Sigmoid colon (tissue), 7 donors: ENCODE results near the gene FGGY. TPM values are rescaled to one million over a fixed set of nuclear protein-coding genes. Genes with fewer than 3 reads are reported as not detected.

Source experiments
- DNase-seq: peaks from one replicate; pipeline ENCODE4 v3.0.0-alpha.2; 2019
- H3K27ac ChIP-seq, 4 donors: fragments of 200-600 bp; sonication (generic); one replicate each; pipeline ENCODE4 v1.5.1; 2016 to 2019; ENCODE audit warnings: mild to moderate bottlenecking in 1 of 4
- H3K27me3 ChIP-seq, 3 donors: fragments of 200-600 bp; sonication (generic); one replicate each; pipeline ENCODE4 v1.5.1; 2019; ENCODE audit warnings: mild to moderate bottlenecking in 1 of 3
- H3K36me3 ChIP-seq, 4 donors: fragments of 200-600 bp; sonication (generic); one replicate each; pipeline ENCODE4 v1.5.1; 2016 to 2019
- H3K4me1 ChIP-seq, 4 donors: fragments of 200-600 bp; sonication (generic); one replicate each; pipeline ENCODE4 v1.5.1; 2017 to 2019
- H3K4me3 ChIP-seq, 4 donors: fragments of 200-600 bp; sonication (generic); one replicate each; pipeline ENCODE4 v1.5.1; 2017 to 2019; ENCODE audit warnings: mild to moderate bottlenecking in 2 of 4, moderate library complexity in 1 of 4
- H3K9me3 ChIP-seq, 4 donors: fragments of 200-600 bp in 3 of 4; sonication (generic) in 3 of 4; one replicate each; pipeline versions ENCODE4 v1.5.1 to v1.6.1; 2013 to 2019
- EP300 ChIP-seq, 4 donors: sonication (generic); formaldehyde crosslinking; IDR thresholded peaks; one replicate each; pipeline ENCODE4 v1.6.1; 2017; ENCODE audit warnings: antibody characterized with exemption in 4 of 4
- POLR2A ChIP-seq, 2 donors: fragments of 450-650 bp; IDR thresholded peaks; one replicate each; pipeline ENCODE4 v1.6.1; 2016; ENCODE audit warnings: antibody characterized with exemption in 2 of 2, mild to moderate bottlenecking in 2 of 2, moderate library complexity in 2 of 2
- POLR2AphosphoS5 ChIP-seq, 4 donors: sonication (generic); formaldehyde crosslinking; IDR thresholded peaks; one replicate each; pipeline ENCODE4 v1.6.1; 2017; ENCODE audit warnings: antibody characterized with exemption in 4 of 4
- WGBS, 2 donors: extraction: QIAGEN DNeasy Blood & Tissue Kit; methylation state at CpG; one replicate each; pipeline ENCODE4 v1.1.7; 2013; 5-methylcytosine and 5-hydroxymethylcytosine counted together
- intact Hi-C: fragments of 100-400 bp; cut with DNase I; formaldehyde crosslinking; loops from one replicate; pipeline ENCODE4 v1.15.1; 2023
- polyA plus RNA-seq, 3 donors: library from polyadenylated mRNA; stranded (reverse); fragments of 200-250 nt; gene quantifications; one replicate each; pipeline ENCODE4 v1.2.3, GENCODE V29; 2013
- total RNA-seq, 4 donors: library from RNA; depleted of rRNA; stranded (reverse); fragments of >200 nt; gene quantifications; one replicate each; pipeline ENCODE4 v1.1.0, GENCODE V29; 2016
- TF ChIP-seq, protein P1 (sequence below), 4 experiments: fragments of 450-650 bp in 3 of 4; fragments of 200-600 bp in 1 of 4; IDR thresholded peaks; one replicate each; pipeline ENCODE4 v1.5.1; 2016 to 2019; ENCODE audit warnings: antibody characterized with exemption in 4 of 4, mild to moderate bottlenecking in 3 of 4, moderate library complexity in 2 of 4
- donor health status: healthy with polysubstance abuse.
- donor health status: Bipolar disorder and iron deficiency.
- donor health status: healthy.

FGGY gene
- total and polyA plus RNA-seq, 7 donors = 4.8 to 54.1 (median 20.5) TPM

DNA sequence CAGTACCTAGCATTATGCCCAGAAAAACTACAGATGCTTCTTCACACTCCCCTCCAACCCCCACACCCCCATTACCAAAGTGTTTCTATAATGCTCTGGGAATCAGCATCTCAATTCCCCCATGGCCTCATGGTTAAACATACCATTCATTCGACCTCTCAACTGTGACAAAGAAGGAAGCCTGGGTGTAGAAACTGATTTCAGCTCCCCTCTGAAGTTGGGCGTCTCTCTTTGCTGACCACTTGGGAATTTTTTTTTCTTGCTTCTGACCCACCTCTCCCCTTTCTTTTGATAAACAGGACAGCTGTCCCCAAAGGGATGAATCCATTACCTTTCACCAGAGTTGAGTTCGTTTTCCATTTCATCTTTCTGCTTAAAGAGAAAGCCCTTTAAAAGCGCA, 401.5 kb downstream of the FGGY start:
- intact Hi-C loops = loop anchor here (5.0 kb wide), 4 partner anchors 401 to 956 kb away; partner anchors contain the start of gene FGGY
- DNase-seq = no peak
- Histone ChIP-seq H3K4me1 (peaks cover 0 to 54% (median 34%) of the 10 kb centered on the region in 4 donors), H3K27me3 (no peaks in the 10 kb centered on the region), H3K9me3 (no peaks in the 10 kb centered on the region), H3K36me3 (no peaks in the 10 kb centered on the region), H3K27ac (peak overlapping the region in 3 of 4 donors; percentile 24 to 56 (median 51)), H3K4me3 (no peak overlapping the region)
- TF ChIP-seq POLR2A (IDR thresholded peaks at IDR 0.05) = no peak
- TF ChIP-seq POLR2AphosphoS5 (IDR thresholded peaks at IDR 0.05) = no peak
- WGBS, 2 donors = 67% methylated on average over 4 of the region's 4 CpGs

DNA sequence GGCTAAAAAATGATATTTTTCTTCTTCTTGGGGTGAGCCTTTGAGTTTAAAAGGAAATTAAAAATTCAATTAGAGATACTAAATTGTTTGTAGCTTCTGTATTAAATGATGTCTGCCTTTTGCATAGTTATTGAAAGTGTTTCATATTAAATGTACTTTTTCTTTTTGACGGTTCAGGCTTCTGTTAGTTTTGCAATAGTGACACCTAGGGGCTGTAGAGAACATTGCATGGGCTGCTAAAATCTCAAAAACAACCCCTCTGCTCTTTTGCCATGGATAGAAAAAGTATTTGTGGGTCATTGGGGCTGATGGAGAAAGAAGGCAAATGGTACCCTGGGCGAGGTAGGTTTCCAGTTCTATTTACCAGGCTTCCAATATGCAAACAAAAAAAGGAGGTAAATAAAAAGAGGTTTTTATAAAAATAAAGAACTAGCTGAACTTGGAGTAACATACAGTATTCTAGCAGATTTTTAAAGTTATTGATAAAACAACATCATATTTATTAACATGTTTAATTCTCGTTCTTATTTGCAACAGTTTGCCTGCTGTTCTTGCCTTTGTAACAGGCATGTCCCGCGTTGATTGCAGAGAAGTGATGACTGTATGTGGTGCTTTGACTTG, 402.4 kb downstream of the FGGY start:
- Histone ChIP-seq H3K4me1 (peaks cover 0 to 64% (median 44%) of the 10 kb centered on the region in 4 donors), H3K27me3 (no peaks in the 10 kb centered on the region), H3K4me3 (no peak overlapping the region), H3K9me3 (no peaks in the 10 kb centered on the region), H3K27ac (peak overlapping the region in 3 of 4 donors; percentile 24 to 56 (median 51)), H3K36me3 (no peaks in the 10 kb centered on the region)
- TF ChIP-seq EP300 (IDR thresholded peaks at IDR 0.05) = no peak
- TF ChIP-seq, protein P1, sequence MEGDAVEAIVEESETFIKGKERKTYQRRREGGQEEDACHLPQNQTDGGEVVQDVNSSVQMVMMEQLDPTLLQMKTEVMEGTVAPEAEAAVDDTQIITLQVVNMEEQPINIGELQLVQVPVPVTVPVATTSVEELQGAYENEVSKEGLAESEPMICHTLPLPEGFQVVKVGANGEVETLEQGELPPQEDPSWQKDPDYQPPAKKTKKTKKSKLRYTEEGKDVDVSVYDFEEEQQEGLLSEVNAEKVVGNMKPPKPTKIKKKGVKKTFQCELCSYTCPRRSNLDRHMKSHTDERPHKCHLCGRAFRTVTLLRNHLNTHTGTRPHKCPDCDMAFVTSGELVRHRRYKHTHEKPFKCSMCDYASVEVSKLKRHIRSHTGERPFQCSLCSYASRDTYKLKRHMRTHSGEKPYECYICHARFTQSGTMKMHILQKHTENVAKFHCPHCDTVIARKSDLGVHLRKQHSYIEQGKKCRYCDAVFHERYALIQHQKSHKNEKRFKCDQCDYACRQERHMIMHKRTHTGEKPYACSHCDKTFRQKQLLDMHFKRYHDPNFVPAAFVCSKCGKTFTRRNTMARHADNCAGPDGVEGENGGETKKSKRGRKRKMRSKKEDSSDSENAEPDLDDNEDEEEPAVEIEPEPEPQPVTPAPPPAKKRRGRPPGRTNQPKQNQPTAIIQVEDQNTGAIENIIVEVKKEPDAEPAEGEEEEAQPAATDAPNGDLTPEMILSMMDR (IDR thresholded peaks at IDR 0.05) = peak; percentile 84 to 96 (median 96)
- peak in 2 of 4 donors; percentile 48 to 53 for TF ChIP-seq POLR2AphosphoS5 (IDR thresholded peaks at IDR 0.05)
- DNase-seq = no peak
- intact Hi-C loops = loop anchor here (5.0 kb wide), 4 partner anchors 402 to 957 kb away; partner anchors contain the start of gene FGGY
- 44 to 52% methylated on average over 5 of the region's 5 CpGs for WGBS, 2 donors

DNA sequence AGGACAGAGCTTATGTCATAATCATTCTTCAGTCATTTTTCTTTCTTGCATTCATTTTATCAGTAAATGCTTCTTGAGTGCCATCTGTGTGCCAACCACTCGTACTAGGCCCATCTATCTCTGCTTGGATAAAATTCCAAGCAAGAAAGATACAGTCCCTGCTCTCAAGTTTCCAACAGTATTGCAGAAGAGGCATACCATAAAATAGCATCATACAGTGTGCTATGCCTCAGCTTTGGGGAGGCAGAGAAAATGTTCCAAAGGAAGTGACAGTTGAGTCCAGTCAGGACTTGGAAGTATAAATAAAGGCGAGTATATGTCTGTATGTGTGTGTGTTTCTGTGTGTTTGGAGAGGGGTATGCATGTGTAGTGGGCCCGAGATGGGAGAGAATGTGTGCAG, 404.5 kb downstream of the FGGY start:
- Histone ChIP-seq H3K27me3 (no peaks in the 10 kb centered on the region), H3K27ac (no peak overlapping the region), H3K4me1 (peaks cover 0 to 79% (median 57%) of the 10 kb centered on the region in 4 donors), H3K4me3 (no peak overlapping the region), H3K9me3 (no peaks in the 10 kb centered on the region), H3K36me3 (no peaks in the 10 kb centered on the region)
- intact Hi-C loops = loop anchor here (5.0 kb wide), 2 partner anchors 56 to 644 kb away; no protein-coding TSS in a partner anchor
- no peak for DNase-seq
- TF ChIP-seq, protein P1 (IDR thresholded peaks at IDR 0.05) = no peak
- no peak for TF ChIP-seq EP300 (IDR thresholded peaks at IDR 0.05)
- 88 to 90% methylated on average over 3 of the region's 3 CpGs for WGBS, 2 donors

DNA sequence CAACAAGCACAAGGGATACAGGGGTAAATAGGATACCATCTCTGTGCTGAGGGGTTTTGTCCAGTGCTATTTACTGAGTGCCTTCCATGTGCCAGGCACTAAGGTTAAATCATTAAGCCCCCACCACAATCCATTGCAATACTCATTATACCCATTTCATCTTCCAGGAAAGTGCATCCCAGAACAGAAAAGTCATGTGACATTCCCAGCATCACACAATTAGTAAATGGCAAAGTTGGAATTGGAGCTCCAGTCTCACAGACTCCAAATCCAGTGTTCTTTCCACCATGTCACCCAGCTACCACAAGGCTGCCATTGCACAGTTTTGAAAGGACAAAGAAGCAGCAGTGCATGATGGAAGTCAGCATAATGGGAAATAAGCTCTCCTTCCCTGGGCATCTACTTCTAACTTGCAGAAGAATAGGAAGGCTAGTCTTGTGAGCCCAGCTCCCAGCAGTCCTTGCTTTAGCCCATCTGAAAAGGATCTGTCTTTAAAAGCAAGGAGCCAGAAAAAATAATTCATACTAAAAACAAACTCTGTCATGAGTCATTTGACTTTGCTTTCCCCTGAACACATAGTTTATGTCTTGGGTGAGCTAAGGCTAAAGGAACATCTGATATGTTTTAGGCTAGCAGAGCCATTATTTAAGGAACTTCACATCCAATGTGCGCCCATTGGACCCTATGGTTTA, 406.5 kb downstream of the FGGY start:
- Histone ChIP-seq H3K9me3 (no peaks in the 10 kb centered on the region), H3K27me3 (no peaks in the 10 kb centered on the region), H3K4me1 (peaks cover 0 to 78% (median 60%) of the 10 kb centered on the region in 4 donors), H3K4me3 (no peak overlapping the region), H3K27ac (peak overlapping the region; percentile 65 to 79 (median 70)), H3K36me3 (no peaks in the 10 kb centered on the region)
- WGBS, 2 donors = 72 to 90% methylated on average over 1 of the region's 1 CpG
- no peak for TF ChIP-seq POLR2A (IDR thresholded peaks at IDR 0.05)
- peak in 3 of 4 donors; percentile 53 to 69 (median 54) for TF ChIP-seq POLR2AphosphoS5 (IDR thresholded peaks at IDR 0.05)
- intact Hi-C loops = loop anchor here (2.0 to 5.0 kb wide), 3 partner anchors 54 to 919 kb away; partner anchors contain the start of gene JUN
- no peak for DNase-seq

DNA sequence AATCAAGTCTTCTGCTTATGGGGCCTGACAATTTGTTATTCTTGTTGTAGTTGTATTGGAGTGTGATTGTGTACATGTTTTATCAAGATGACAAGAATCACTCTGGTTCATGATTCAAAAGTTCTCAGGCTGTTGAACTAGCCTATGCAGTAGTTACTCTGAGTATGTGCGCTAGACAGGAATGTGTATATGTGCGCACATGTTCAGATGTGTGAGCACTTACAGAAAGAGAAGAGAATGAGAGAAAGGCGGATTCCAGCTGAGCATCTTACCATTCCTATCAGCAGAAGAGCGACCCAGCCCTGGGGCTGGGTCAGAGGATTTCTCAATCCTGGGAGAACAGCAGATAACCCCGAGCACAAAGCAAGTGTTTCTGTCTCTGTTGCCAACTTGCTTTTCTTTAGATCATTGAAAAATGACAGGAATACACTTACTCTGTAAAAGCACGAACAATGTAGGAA, 407.1 kb downstream of the FGGY start:
- DNase-seq = no peak
- peaks cover 0 to 73% (median 54%) of the 10 kb centered on the region in 4 donors for H3K4me1 ChIP-seq
- peak overlapping the region; percentile 65 to 79 (median 70) for H3K27ac ChIP-seq
- TF ChIP-seq, protein P1 (IDR thresholded peaks at IDR 0.05) = no peak
- TF ChIP-seq EP300 (IDR thresholded peaks at IDR 0.05) (no peak), POLR2A (IDR thresholded peaks at IDR 0.05) (no peak), POLR2AphosphoS5 (IDR thresholded peaks at IDR 0.05) (no peak)
- intact Hi-C loops = loop anchor here (2.0 to 5.0 kb wide), 3 partner anchors 53 to 919 kb away; partner anchors contain the start of gene JUN
- H3K4me3 ChIP-seq = no peak overlapping the region
- H3K9me3 ChIP-seq = no peaks in the 10 kb centered on the region
- H3K27me3 ChIP-seq = no peaks in the 10 kb centered on the region
- WGBS, 2 donors = 85 to 88% methylated on average over 6 of the region's 6 CpGs
- no peaks in the 10 kb centered on the region for H3K36me3 ChIP-seq
